B cell (primary cell): Measurements from ENCODE around the gene U2AF2.

Experiments used
- EZH2 ChIP-seq: IDR thresholded peaks from 2 replicates; pipeline ENCODE4 v1.6.1; 2012; ENCODE audit warnings: borderline replicate concordance, low read depth, mild to moderate bottlenecking, moderate library complexity, low read length; ENCODE audit not compliant: insufficient read depth, poor library complexity, severe bottlenecking
- TF ChIP-seq, protein P1 (sequence below): fragments of 200-600 bp; IDR thresholded peaks from one replicate; pipeline ENCODE4 v1.8.0; 2022; ENCODE audit warnings: antibody characterized with exemption, mild to moderate bottlenecking

GRCh38 chr19:55671054-55671378 lies 16.2 kb downstream of the U2AF2 start:
- TF ChIP-seq, protein P1, sequence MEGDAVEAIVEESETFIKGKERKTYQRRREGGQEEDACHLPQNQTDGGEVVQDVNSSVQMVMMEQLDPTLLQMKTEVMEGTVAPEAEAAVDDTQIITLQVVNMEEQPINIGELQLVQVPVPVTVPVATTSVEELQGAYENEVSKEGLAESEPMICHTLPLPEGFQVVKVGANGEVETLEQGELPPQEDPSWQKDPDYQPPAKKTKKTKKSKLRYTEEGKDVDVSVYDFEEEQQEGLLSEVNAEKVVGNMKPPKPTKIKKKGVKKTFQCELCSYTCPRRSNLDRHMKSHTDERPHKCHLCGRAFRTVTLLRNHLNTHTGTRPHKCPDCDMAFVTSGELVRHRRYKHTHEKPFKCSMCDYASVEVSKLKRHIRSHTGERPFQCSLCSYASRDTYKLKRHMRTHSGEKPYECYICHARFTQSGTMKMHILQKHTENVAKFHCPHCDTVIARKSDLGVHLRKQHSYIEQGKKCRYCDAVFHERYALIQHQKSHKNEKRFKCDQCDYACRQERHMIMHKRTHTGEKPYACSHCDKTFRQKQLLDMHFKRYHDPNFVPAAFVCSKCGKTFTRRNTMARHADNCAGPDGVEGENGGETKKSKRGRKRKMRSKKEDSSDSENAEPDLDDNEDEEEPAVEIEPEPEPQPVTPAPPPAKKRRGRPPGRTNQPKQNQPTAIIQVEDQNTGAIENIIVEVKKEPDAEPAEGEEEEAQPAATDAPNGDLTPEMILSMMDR = no peak
- no peak for TF ChIP-seq EZH2
